Epithelial cell of proximal tubule (primary cell): ENCODE results near the gene IFT172. TPM values are rescaled to one million over a fixed set of nuclear protein-coding genes. Genes with fewer than 3 reads are reported as not detected.
"Not testable (repeated sequence)": the region's sequence is repeated elsewhere in the genome, so short reads cannot be mapped to it uniquely, and the experiment has no call there.

Source experiments
- DNase-seq: peaks from one replicate; pipeline ENCODE4 v3.0.0-alpha.2; 2011; ENCODE audit warnings: low read depth
- H3K4me3 ChIP-seq: 2 replicates; pipeline ENCODE4 v1.5.1; 2011; ENCODE audit warnings: low read depth, mild to moderate bottlenecking, low read length
- CTCF ChIP-seq: conservative IDR thresholded peaks from 2 replicates; pipeline ENCODE4 v1.5.1; 2012; ENCODE audit warnings: low read depth, mild to moderate bottlenecking, low read length
- total RNA-seq: library from RNA; depleted of rRNA; stranded (reverse); fragments of >200 nt; gene quantifications from 2 replicates; pipeline ENCODE4 v1.2.3, GENCODE V29; 2015

Gene IFT172
- total RNA-seq, 1 donor from 2014 or later = 3.7 TPM

GRCh38 chr2:27428213-27428977, 61.1 kb downstream of the IFT172 start, which contains the start of gene NRBP1:
NRBP1 (plus strand) TSS chr2:27428631; CDS start chr2:27433274, 4,643 bp downstream.
- no peak for DNase-seq
- peak; percentile 13 for TF ChIP-seq CTCF
- peak within 1 kb of the TSS; percentile 95 for H3K4me3 ChIP-seq

GRCh38 chr2:27427863-27428212, 61.7 kb downstream of the IFT172 start:
- peak overlapping the region; percentile 95 for H3K4me3 ChIP-seq
- TF ChIP-seq CTCF = no peak
- no peak for DNase-seq

DNA sequence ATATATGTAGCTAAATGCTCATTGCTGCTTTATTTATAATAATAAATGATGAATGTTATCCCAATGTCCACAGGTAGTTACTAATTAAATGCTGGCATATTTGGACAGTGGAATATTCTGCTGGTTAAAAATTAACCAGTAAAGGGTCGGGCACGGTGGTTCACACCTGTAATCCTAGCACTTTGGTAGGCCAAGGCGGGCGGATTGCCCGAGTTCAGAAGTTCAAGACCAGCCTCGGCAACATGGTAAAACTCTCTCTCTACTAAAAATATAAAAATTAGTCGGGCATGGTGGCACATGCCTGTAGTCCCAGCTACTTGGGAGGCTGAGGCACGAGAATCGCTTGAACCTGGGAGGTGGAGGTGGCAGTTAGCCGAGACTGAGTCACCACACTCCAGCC, 64.5 kb downstream of the IFT172 start:
- H3K4me3 ChIP-seq, DNase-seq: not testable (repeated sequence)

DNA sequence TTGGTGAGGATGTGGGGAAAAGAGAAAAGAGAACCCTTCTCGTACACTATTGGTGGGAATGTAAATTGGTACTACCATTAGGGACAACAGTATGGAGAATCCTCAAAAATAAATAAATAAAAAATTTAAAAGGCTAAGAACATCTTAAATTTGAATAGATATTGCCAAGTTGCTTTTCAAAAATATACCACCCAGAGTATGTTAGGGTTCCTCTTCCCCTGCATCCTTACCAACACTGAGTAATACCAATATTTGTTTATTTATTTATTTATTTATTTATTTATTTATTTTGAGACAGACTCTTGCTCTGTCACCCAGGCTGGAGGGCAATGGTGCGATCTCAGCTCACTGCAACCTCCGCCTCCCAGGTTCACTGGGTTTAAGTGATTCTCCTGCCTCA, 66.6 kb downstream of the IFT172 start:
- DNase-seq = no peak
- TF ChIP-seq CTCF = no peak
- no peak overlapping the region for H3K4me3 ChIP-seq

DNA sequence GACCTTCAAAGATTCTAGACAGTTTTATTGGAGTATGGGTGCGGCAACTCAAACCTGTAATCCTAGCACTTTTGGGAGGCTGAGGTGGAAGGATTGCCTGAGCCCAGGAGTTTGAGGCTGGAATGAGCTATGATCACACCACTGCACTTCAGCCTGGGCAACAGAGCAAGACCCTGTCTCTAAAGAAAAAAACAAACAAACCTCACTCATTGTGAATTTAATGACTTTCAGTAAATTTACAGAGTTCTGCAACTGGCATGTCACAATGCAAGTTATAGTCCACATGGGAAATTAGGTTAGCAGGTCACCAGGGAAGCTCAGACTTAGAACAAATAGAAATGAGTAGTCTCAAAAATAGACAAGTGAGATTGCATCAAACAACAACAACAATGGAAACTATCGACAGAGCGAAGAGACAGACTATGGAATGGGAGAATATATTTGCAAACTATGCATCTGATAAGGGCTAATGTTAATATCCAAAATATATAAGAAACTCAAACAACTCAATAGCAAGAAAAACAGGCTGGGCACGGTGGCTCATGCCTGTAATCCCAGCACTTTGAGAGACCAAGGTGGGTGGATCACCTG, 67.8 kb downstream of the IFT172 start:
- TF ChIP-seq CTCF = no peak
- DNase-seq = no peak
- H3K4me3 ChIP-seq = no peak overlapping the region

- no peak overlapping the region for H3K4me3 ChIP-seq
- no peak for TF ChIP-seq CTCF
Measured at GRCh38 chr2:27420996-27421395, 68.5 kb downstream of the IFT172 start.

DNA sequence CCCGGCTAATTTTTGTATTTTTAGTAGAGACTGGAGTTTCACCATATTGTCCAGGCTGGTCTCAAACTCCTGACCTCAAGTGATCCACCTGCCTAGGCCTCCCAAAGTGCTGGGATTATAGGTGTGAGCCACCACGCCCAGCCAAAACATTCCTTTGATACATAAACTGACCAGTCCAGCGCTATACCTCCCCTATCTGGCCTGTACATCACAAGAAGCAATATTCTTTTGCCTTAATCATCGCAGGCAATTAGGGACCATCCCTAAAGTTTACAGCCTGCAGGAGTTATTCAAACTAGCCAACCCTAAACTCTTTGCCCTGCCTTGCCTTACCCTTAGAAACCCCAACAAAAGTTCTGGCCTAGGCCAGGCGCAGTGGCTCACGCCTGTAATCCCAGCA, 73.4 kb downstream of the IFT172 start:
- no peak for DNase-seq
- H3K4me3 ChIP-seq = no peak overlapping the region
- no peak for TF ChIP-seq CTCF

More at GRCh38 chr2:27420996-27421395, 68.5 kb downstream of the IFT172 start:
- no peak for DNase-seq
